Mucosa of stomach (tissue), 1 donor: Measurements from ENCODE around the gene POLR3F.
"Not testable (repeated sequence)": the region's sequence is repeated elsewhere in the genome, so short reads cannot be mapped to it uniquely, and the experiment has no call there.

Experiments
- H3K27me3 ChIP-seq: one replicate; pipeline ENCODE4 v1.7.0; 2013; ENCODE audit warnings: mild to moderate bottlenecking, low read length; ENCODE audit not compliant: control insufficient read depth, insufficient read depth
- H3K36me3 ChIP-seq: one replicate; pipeline ENCODE4 v1.7.0; 2013; ENCODE audit warnings: low read length; ENCODE audit not compliant: control insufficient read depth, insufficient read depth
- H3K4me1 ChIP-seq: one replicate; pipeline ENCODE4 v1.7.0; 2013; ENCODE audit warnings: mild to moderate bottlenecking, low read length; ENCODE audit not compliant: control insufficient read depth, insufficient read depth
- H3K4me3 ChIP-seq: one replicate; pipeline ENCODE4 v1.7.0; 2013; ENCODE audit warnings: low read length
- H3K9ac ChIP-seq: one replicate; pipeline ENCODE4 v1.7.0; 2013; ENCODE audit warnings: mild to moderate bottlenecking, low read length, moderate library complexity
- H3K9me3 ChIP-seq: one replicate; pipeline ENCODE4 v1.7.0; 2013; ENCODE audit warnings: mild to moderate bottlenecking, low read length, moderate library complexity; ENCODE audit not compliant: control insufficient read depth
- donor health status: Pancreatic carcinoma.

The POLR3F gene

DNA sequence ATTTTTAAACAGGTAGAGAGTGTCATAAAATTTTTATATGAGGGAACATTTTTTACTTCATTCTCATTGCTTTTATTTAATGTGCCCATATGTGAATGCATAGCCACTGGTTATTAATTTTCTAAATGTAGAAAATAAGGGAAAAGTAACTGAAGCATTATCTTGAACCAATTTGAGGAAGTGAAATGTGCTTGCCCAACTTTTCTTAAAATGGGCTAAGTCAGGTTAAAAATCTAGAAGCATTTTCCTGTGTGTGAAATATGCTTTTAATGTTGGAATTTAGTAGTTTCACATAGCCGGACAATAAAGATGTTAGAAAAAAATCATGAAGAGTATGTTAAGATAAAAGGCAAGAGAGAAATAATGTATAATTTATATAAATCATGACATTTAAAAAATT lies 44.4 kb downstream of the POLR3F start:
- no peak overlapping the region for H3K9ac ChIP-seq
- no peaks in the 10 kb centered on the region for H3K27me3 ChIP-seq
- H3K9me3 ChIP-seq: no peaks in the 10 kb centered on the region
- peaks cover 11% of the 10 kb centered on the region for H3K4me1 ChIP-seq
- H3K36me3 ChIP-seq: no peaks in the 10 kb centered on the region
- H3K4me3 ChIP-seq: no peak overlapping the region

DNA sequence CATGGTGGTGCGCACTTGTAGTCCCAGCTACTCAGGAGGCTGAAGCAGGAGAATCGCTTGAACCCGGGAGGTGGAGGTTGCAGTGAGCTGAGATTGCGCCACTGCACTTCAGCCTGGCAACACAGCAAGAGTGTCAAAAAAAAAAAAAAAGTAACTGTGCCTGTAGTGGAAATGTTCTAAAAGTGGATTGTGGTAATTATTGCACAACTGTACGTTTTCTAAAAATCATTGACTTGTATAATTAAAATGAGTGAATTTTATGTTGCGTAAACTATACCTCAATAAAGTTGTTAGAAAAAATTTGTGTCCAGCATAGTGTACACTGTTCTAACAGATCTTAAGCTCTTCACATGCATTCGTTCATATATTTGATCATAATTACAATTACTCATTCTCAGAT lies 46.0 kb downstream of the POLR3F start:
- Histone ChIP-seq H3K4me1 (peaks cover 8% of the 10 kb centered on the region), H3K9ac (no peak overlapping the region), H3K27me3 (no peaks in the 10 kb centered on the region), H3K9me3 (no peaks in the 10 kb centered on the region), H3K4me3 (no peak overlapping the region), H3K36me3 (no peaks in the 10 kb centered on the region)

DNA sequence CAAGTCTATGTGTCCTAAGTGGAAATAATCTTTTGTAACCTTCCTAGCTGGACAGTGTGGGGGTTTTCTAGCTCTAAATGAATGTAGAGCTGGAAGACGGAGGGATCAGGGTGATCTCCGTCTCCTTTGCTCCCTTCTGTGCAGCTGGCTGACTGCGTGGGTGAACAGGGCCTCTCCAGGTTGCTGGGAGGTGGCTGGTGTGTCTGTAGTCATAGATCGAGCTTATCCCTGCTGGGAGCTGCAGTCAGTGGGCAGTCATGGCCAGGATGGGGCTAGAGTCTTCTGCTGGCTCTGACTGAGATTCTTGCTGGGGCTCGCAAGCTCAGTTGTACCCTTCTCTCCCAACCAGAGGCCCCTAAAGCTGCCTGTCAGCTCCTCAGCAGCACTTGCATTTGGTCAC lies 46.9 kb downstream of the POLR3F start:
- no peaks in the 10 kb centered on the region for H3K36me3 ChIP-seq
- H3K27me3 ChIP-seq: no peaks in the 10 kb centered on the region
- H3K4me3 ChIP-seq: no peak overlapping the region
- H3K9ac ChIP-seq: no peak overlapping the region
- no peaks in the 10 kb centered on the region for H3K9me3 ChIP-seq
- H3K4me1 ChIP-seq: peaks cover 4% of the 10 kb centered on the region

DNA sequence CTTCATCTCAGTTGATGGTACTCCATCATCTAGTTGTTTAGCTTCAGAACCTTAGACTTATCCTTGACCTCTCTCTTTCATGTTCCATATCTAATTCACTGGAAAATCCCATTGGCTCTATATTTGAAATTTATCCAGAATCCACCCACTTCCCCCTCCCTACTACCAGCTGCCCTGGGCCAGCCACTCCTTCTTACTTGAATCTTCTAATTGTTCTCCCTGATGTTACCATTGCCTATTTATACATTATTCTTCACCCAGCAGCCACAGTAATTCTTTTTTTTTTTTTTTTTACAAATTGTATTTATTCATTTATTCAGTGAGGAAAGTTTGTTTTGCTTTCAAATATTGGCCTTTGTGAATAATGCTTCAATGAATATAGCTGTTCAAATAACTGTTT lies 48.8 kb downstream of the POLR3F start:
- H3K27me3 ChIP-seq: no peaks in the 10 kb centered on the region
- H3K4me1 ChIP-seq: no peaks in the 10 kb centered on the region
- H3K9ac ChIP-seq: no peak overlapping the region
- H3K36me3 ChIP-seq: no peaks in the 10 kb centered on the region
- no peaks in the 10 kb centered on the region for H3K9me3 ChIP-seq
- H3K4me3 ChIP-seq: no peak overlapping the region

DNA sequence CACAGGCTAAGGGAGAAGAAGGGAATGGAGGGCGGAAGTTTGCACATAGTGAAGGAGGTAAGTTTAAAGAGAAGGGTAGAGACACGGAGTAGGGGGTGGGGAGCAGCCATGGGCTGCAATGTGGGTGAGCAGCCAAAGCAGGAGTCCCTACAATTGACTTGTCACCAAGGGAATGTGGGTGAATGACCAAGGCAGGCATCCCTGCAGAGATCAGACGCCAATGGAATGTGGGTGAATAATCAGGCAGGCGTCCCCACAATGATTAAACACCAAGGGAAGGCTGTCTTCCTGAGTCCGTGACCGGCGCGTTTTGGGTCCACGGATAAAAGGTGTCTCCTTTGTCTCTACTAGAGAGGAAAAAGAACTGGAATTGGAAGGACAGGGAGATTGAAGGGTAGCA lies 54.9 kb downstream of the POLR3F start:
- H3K9me3 ChIP-seq, H3K9ac ChIP-seq, H3K27me3 ChIP-seq, H3K4me3 ChIP-seq, H3K36me3 ChIP-seq, H3K4me1 ChIP-seq: not testable (repeated sequence)

DNA sequence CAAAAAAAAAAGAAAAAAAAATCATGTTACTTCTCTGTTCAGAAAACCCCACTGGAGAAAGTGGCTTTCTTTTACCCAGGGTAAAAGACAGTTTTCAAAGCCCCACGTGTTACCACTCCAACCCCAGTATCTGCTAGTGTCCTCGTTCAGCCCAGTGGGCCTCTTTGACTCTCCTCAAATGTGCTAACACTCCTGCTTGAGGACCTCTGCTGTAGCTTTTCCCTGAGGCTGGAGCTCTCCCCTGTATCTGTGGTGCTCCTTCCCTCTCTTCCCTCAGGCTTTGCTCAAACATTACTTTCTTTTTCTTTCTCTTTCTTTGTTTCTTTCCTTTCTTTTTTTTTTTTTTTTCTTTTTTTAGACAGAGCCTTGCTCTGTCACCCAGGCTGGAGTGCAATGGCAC lies 55.9 kb downstream of the POLR3F start:
- Histone ChIP-seq H3K27me3 (no peaks in the 10 kb centered on the region), H3K36me3 (peaks cover 5% of the 10 kb centered on the region), H3K4me1 (no peaks in the 10 kb centered on the region), H3K9me3 (no peaks in the 10 kb centered on the region), H3K9ac (no peak overlapping the region), H3K4me3 (no peak overlapping the region)

DNA sequence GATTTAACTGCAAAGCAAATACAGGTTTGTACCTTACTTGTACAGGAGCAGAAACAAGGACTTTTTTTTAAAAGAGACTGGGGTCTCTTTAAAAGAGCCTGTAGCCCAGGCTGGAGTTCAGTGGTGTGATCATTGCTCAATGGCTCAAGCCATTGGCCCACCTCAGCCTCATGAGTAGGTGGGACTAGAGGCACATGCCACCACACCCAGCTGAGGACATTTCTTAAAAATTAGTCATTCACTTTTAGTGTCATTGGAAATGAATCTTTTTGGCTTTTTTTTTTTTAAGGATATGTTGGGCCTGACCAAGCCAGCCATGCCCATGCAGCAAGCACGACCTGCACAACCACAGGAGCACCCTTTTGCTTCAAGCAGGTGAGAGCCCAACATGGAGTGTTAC lies 57.5 kb downstream of the POLR3F start:
- Histone ChIP-seq H3K4me3 (no peak overlapping the region), H3K27me3 (no peaks in the 10 kb centered on the region), H3K36me3 (peaks cover 5% of the 10 kb centered on the region), H3K4me1 (no peaks in the 10 kb centered on the region), H3K9me3 (no peaks in the 10 kb centered on the region), H3K9ac (no peak overlapping the region)

DNA sequence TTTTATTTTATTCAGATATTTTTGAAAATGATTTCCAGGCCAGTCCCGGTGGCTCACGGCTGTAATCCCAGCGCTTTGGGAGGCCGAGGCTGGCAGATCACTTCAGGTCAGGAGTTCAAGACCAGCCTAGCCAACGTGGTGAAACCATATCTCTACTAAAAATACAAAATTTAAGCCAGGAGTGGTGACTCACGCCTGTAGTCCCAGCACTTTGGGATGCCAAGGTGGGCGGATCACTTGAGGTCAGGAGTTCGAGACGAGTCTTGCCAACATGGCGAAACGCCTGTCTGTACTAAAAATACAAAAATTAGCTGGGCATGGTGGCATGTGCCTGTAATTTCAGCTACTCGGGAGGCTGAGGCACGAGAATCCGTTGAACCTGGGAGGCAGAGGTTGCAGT lies 59.6 kb downstream of the POLR3F start:
- H3K9me3 ChIP-seq, H3K36me3 ChIP-seq, H3K27me3 ChIP-seq, H3K4me3 ChIP-seq, H3K4me1 ChIP-seq, H3K9ac ChIP-seq: not testable (repeated sequence)

DNA sequence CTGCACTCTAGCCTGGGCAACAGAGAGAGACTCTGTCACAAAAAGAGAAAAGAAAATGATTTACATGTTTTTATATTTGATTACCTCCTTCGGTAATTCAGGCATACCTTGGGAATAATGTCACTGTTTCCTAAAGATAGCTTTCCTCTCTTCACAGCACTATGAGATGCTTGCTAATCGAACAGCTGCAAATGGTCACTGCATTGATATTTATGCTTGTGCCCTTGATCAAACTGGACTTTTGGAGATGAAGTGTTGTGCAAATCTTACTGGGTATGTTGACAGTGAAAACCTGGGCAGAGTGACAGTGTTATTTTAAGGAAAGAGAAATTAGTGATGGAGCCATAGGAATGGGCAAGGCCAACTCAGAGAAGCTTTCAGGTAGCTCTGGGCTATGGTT lies 60.1 kb downstream of the POLR3F start:
- H3K27me3 ChIP-seq: no peaks in the 10 kb centered on the region
- H3K9ac ChIP-seq: no peak overlapping the region
- H3K4me3 ChIP-seq: no peak overlapping the region
- no peaks in the 10 kb centered on the region for H3K9me3 ChIP-seq
- H3K4me1 ChIP-seq: no peaks in the 10 kb centered on the region
- peaks cover 5% of the 10 kb centered on the region for H3K36me3 ChIP-seq

DNA sequence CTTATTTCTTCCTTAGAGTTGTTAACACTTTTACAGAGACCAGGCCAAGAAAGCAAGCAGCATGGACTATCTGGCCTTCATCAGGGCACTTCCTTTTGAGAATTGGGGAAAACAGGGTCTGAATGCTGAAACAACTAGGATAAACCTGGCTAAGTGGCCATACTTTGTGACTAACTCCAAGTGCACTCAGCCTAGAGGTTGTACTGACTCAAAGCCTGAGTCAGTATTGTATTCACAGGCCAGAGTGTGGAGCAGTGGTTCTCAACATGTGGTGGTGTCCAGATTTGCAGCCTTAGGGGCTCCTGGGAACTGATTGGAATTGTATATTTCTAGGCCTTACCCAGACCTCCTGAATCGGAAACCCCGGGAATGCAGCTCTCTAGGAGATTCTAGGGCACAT lies 60.6 kb downstream of the POLR3F start:
- no peaks in the 10 kb centered on the region for H3K27me3 ChIP-seq
- H3K4me3 ChIP-seq: no peak overlapping the region
- H3K36me3 ChIP-seq: peaks cover 7% of the 10 kb centered on the region
- no peaks in the 10 kb centered on the region for H3K4me1 ChIP-seq
- no peak overlapping the region for H3K9ac ChIP-seq
- H3K9me3 ChIP-seq: no peaks in the 10 kb centered on the region

DNA sequence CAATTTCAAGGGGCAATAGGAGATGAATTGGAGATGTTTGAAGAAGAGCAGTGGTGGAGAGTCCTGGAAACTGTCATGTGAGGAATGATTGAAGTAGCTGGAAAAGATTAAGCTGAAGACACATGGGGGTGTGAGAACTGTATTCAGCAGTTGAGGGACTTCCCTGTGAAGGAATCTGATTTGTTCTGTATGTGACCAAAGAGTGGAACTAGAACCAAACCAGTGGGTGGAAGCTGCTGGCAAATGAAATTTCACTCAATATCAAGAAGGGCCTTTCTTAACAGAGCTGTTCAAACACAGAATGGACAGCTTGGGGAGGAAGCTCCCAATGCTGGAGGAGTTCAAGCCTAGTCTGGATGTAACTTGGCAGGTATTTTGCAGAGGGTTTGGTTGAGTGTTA lies 61.9 kb downstream of the POLR3F start:
- Histone ChIP-seq H3K9ac (no peak overlapping the region), H3K4me3 (no peak overlapping the region), H3K36me3 (peaks cover 13% of the 10 kb centered on the region), H3K27me3 (no peaks in the 10 kb centered on the region), H3K4me1 (peaks cover 12% of the 10 kb centered on the region), H3K9me3 (no peaks in the 10 kb centered on the region)

DNA sequence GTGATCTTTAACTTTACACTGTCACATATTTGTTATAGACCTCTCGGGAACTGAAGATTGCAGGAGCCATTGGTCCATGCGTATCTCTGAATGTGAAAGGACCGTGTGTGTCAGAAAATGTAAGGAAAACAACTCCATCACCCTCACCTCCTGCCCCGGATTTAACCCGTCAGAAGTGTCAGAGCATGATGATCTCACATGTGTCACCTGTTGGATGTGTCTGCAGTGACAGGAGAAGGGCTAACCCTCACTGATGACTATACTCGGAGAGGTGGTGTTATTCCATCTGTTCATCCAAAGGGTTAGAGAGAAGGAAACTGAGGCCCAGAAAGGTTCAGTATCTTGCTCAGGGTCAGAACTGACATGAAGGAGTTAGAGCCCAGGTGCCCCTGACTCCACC lies 65.4 kb downstream of the POLR3F start:
- Histone ChIP-seq H3K9me3 (no peaks in the 10 kb centered on the region), H3K4me3 (no peak overlapping the region), H3K36me3 (peaks cover 8% of the 10 kb centered on the region), H3K27me3 (no peaks in the 10 kb centered on the region), H3K4me1 (peaks cover 20% of the 10 kb centered on the region), H3K9ac (no peak overlapping the region)

DNA sequence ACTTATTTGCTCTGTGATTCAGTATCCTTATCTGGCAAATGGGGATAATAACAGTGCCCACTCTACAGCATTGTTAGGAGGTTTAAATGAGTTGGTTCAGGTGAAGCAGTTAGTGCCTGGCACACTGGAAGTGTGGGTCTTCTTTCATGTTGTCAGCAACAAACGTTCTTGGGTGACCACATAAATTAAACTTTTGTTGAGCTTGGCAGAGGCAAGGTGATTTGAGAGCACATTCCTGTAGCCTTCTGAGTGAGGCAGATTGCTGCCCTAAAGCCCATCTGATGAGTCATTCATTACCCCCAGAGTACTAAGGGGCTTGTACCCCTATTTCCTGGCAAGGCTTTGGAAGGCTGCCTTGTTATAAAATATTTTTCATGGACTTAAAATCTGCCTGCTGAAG lies 66.3 kb downstream of the POLR3F start:
- Histone ChIP-seq H3K27me3 (no peaks in the 10 kb centered on the region), H3K4me1 (peaks cover 20% of the 10 kb centered on the region), H3K4me3 (no peak overlapping the region), H3K9ac (no peak overlapping the region), H3K36me3 (peaks cover 8% of the 10 kb centered on the region), H3K9me3 (no peaks in the 10 kb centered on the region)
